ENCODE data around the gene PIK3C2G. TPM values are rescaled to one million over a fixed set of nuclear protein-coding genes. Genes with fewer than 3 reads are reported as not detected.

Gene PIK3C2G
- total and polyA plus RNA-seq, 2 of the 13 experiments (the other 11 are each of a cell fraction or from before 2014, with no cell fraction given) = not detected

DNA sequence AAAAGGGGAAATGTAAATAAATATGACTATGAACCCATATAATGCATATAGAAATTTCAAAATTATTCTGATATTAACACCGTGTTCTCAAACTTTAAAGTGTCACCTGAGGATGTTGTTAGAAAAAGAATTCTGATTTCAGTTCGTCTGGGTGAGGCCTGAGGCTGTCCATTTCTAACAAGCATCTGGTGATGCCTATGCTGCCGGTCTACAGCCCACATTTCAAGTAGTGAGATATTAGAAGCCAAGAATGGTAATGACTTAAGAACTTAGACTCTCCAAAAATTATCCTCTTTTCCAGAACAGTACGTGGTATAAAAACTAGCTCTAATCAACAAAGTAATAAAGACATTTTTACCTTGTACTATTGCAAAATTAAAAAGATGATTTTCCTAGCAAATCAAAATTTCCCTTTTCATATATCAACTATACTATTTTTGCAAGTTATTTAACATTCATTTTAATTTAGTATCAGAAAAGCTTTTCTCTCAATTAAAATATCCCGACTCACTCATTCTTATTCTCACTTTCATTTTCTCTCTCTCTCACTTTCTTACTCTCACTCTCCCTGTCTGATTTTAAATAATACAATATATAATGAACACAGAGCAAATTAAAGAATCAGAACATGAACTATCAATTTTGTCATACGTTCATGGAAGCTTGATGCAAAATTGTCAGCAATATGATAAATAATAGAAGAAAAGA lies 35.0 kb downstream of the PIK3C2G start (continued):
- no peak for TF ChIP-seq ZNF891 (CRISPR knock-in tag; IDR thresholded peaks at IDR 0.05)
- no peak for TF ChIP-seq MYNN (CRISPR knock-in tag; IDR thresholded peaks at IDR 0.05; ENCODE audit: low read depth)
- TF ChIP-seq HHEX (CRISPR knock-in tag; IDR thresholded peaks at IDR 0.05) = no peak
- no peak for TF ChIP-seq ZNF841 (CRISPR knock-in tag; IDR thresholded peaks at IDR 0.05; ENCODE audit: borderline replicate concordance)
- no peak for TF ChIP-seq SUZ12 (IDR thresholded peaks at IDR 0.05; ENCODE audit: low read depth, low read length)
- TF ChIP-seq ZFP41 (CRISPR knock-in tag; IDR thresholded peaks at IDR 0.05; ENCODE audit: borderline replicate concordance) = no peak
- TF ChIP-seq ZMAT3 (CRISPR knock-in tag; conservative IDR thresholded peaks at IDR 0.05) = no peak
- no peak for TF ChIP-seq TAF1 (CRISPR knock-in tag; IDR thresholded peaks at IDR 0.05)

DNA sequence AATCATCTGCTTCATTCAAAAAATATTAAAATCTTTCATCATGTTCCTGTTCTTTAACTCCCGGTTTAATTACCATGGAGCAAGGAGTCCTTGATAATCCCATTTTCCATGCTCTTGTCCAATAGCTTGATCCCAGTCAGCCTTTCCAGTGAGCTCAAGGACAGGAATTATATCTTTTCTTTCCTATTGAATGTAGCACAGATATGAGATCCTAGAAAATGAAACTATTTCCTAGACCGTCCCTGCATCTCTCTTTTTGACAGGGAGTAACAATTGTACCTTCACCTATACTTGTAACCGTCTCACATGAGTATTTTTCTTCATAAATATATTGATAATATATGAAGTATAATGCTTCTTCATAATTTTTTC lies 35.6 kb downstream of the PIK3C2G start:
- Histone ChIP-seq H3K4me1 (ENCODE audit: insufficient read depth, low read length) (no peaks in the 10 kb centered on the region), H3K79me2 (ENCODE audit: insufficient read depth, low read length) (no peaks in the 10 kb centered on the region), H4K20me1 (ENCODE audit: insufficient read depth, low read length) (no peaks in the 10 kb centered on the region), H3K27me3 (ENCODE audit: control insufficient read depth in 1 of 2, insufficient read depth in 2 of 2, low read length in 2 of 2) (no peaks in the 10 kb centered on the region; a peak in 1 of 5 replicates), H3K27ac (ENCODE audit: extremely low read length, insufficient read depth, low read length) (no peak overlapping the region), H3K36me3 (replicated peaks in 1 of 2; ENCODE audit: control insufficient read depth in 1 of 2, insufficient read depth in 2 of 2, low read length in 2 of 2) (no peaks in the 10 kb centered on the region), H3K4me3 (replicated peaks in 1 of 3; ENCODE audit: insufficient read depth in 1 of 3, low read depth in 2 of 3, low read length in 3 of 3) (no peak overlapping the region), H3K4me2 (ENCODE audit: low read depth, low read length) (no peak overlapping the region), H3K9ac (ENCODE audit: insufficient read depth, low read depth, low read length) (no peak overlapping the region), H2AFZ (ENCODE audit: low read length) (no peak overlapping the region), H3K9me3 (ENCODE audit: low read length) (peaks cover 9% of the 10 kb centered on the region; the same call in 1 of the 2 replicates)
- ATAC-seq (no peak), DNase-seq (ENCODE audit: low spot score) (no peak), FAIRE-seq (no peak)
- POLR2A ChIA-PET = no interaction called here
- in situ Hi-C loops (cut with HindIII; ENCODE audit: extremely low pct_ligation_motif_present, low pct_unique_long_range_greater_than_20kb) (no loop called here), intact Hi-C loops (cut with micrococcal nuclease; ENCODE audit: unreplicated experiment) (no loop called here)
- 7% methylated on average over 3 of the region's 3 CpGs for WGBS (ENCODE audit: low lambda C conversion rate)
- no TSS peak for BruUV-seq (replicated peaks)
- CTCF ChIA-PET (ENCODE audit: low intra/inter-chr PET ratio, low total read pairs) = no interaction called here
- TF ChIP-seq, protein P1, sequence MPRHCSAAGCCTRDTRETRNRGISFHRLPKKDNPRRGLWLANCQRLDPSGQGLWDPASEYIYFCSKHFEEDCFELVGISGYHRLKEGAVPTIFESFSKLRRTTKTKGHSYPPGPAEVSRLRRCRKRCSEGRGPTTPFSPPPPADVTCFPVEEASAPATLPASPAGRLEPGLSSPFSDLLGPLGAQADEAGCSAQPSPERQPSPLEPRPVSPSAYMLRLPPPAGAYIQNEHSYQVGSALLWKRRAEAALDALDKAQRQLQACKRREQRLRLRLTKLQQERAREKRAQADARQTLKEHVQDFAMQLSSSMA (CRISPR knock-in tag; IDR thresholded peaks at IDR 0.05) = no peak
- TF ChIP-seq ZNF251 (CRISPR knock-in tag; IDR thresholded peaks at IDR 0.05) = no peak
- TF ChIP-seq ZNF33A (CRISPR knock-in tag; IDR thresholded peaks at IDR 0.05; ENCODE audit: borderline replicate concordance) = no peak
- TF ChIP-seq NFYB (CRISPR knock-in tag; IDR thresholded peaks at IDR 0.05) = no peak
- TF ChIP-seq ZNF382 (CRISPR knock-in tag; IDR thresholded peaks at IDR 0.05; ENCODE audit: borderline replicate concordance) = no peak
- TF ChIP-seq JUND (CRISPR knock-in tag; IDR thresholded peaks at IDR 0.05) = no peak
- no peak for TF ChIP-seq CHD4 (IDR thresholded peaks at IDR 0.05; ENCODE audit: borderline replicate concordance, low read length)
- TF ChIP-seq ATF1 (CRISPR knock-in tag; IDR thresholded peaks at IDR 0.05) = no peak
- TF ChIP-seq DMAP1 (CRISPR knock-in tag; IDR thresholded peaks at IDR 0.05) = no peak
- no peak for TF ChIP-seq ZNF530 (CRISPR knock-in tag; IDR thresholded peaks at IDR 0.05; ENCODE audit: low read depth)
